DOHH2 (cell line): ENCODE data around the gene ADAMTS2.

ENCODE experiments used
- EZH2phosphoT487 ChIP-seq: fragments of 200-600 bp; sonication (generic); IDR thresholded peaks from 2 replicates; pipeline ENCODE4 v1.6.1; 2017; ENCODE audit warnings: borderline replicate concordance, mild to moderate bottlenecking, antibody characterized with exemption, low read length, moderate library complexity, mixed read lengths
- TF ChIP-seq, protein P1 (sequence below): fragments of 200-600 bp; sonication (generic); IDR thresholded peaks from one replicate; pipeline ENCODE4 v1.5.1; 2014; ENCODE audit warnings: antibody characterized with exemption, mild to moderate bottlenecking, low read depth, low read length; ENCODE audit not compliant: poor library complexity, severe bottlenecking

GRCh38 chr5:179204572-179204971 lies 140.7 kb downstream of the ADAMTS2 start:
- TF ChIP-seq, protein P1, sequence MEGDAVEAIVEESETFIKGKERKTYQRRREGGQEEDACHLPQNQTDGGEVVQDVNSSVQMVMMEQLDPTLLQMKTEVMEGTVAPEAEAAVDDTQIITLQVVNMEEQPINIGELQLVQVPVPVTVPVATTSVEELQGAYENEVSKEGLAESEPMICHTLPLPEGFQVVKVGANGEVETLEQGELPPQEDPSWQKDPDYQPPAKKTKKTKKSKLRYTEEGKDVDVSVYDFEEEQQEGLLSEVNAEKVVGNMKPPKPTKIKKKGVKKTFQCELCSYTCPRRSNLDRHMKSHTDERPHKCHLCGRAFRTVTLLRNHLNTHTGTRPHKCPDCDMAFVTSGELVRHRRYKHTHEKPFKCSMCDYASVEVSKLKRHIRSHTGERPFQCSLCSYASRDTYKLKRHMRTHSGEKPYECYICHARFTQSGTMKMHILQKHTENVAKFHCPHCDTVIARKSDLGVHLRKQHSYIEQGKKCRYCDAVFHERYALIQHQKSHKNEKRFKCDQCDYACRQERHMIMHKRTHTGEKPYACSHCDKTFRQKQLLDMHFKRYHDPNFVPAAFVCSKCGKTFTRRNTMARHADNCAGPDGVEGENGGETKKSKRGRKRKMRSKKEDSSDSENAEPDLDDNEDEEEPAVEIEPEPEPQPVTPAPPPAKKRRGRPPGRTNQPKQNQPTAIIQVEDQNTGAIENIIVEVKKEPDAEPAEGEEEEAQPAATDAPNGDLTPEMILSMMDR = no peak
- TF ChIP-seq EZH2phosphoT487 = no peak
